Activated effector memory CD4-positive, alpha-beta T cell treated with Interleukin-2 at 50 U/mL for 16 hours (primary cell): ENCODE data around the gene DLEU7.

Source experiments
- DNase-seq: peaks from one replicate; pipeline ENCODE4 v3.0.0-alpha.2; 2020

The DLEU7 gene

GRCh38 chr13:50843257-50844083 is at the start of gene DLEU7:
TSS of gene DLEU7 (minus strand) at chr13:50843692. CDS start at chr13:50843646, 46 bp downstream.
- no peak for DNase-seq

- DNase-seq: peak; percentile 39
These were observed 48.9 kb upstream of the DLEU7 start for GRCh38 chr13:50892210-50892944.

- no peak for DNase-seq
These were observed 47.7 kb upstream of the DLEU7 start for GRCh38 chr13:50891206-50891605.

- DNase-seq: no peak
These were observed 45.8 kb upstream of the DLEU7 start for GRCh38 chr13:50889317-50889716.

- DNase-seq: no peak
These were observed 44.9 kb upstream of the DLEU7 start for GRCh38 chr13:50888362-50888761.

- no peak for DNase-seq
These were observed 43.7 kb upstream of the DLEU7 start for GRCh38 chr13:50887151-50887550.

- DNase-seq: no peak
These were observed 40.8 kb upstream of the DLEU7 start for GRCh38 chr13:50884265-50884664.

- DNase-seq: no peak
These were observed 40.2 kb upstream of the DLEU7 start for GRCh38 chr13:50883728-50884127.

- DNase-seq: no peak
These were observed 39.4 kb upstream of the DLEU7 start for GRCh38 chr13:50882816-50883435.

GRCh38 chr13:50873991-50874390 is 30.5 kb upstream of the DLEU7 start:
- DNase-seq: no peak

- no peak for DNase-seq
These were observed 30.0 kb upstream of the DLEU7 start for GRCh38 chr13:50873467-50873866.

- no peak for DNase-seq
These were observed 27.9 kb upstream of the DLEU7 start for GRCh38 chr13:50871405-50871804.

GRCh38 chr13:50867637-50867945 is 24.1 kb upstream of the DLEU7 start:
- no peak for DNase-seq

GRCh38 chr13:50866817-50867636 is 23.5 kb upstream of the DLEU7 start:
- no peak for DNase-seq

GRCh38 chr13:50864492-50864891 is 21.0 kb upstream of the DLEU7 start:
- DNase-seq: no peak

- no peak for DNase-seq
These were observed 12.2 kb upstream of the DLEU7 start for GRCh38 chr13:50855681-50856080.

GRCh38 chr13:50850445-50850844 is 7.0 kb upstream of the DLEU7 start:
- DNase-seq: no peak

GRCh38 chr13:50847501-50847900 is 4.0 kb upstream of the DLEU7 start:
- no peak for DNase-seq

- DNase-seq: no peak
These were observed 3.5 kb upstream of the DLEU7 start for GRCh38 chr13:50846861-50847475.

- DNase-seq: no peak
These were observed 1.7 kb upstream of the DLEU7 start for GRCh38 chr13:50845211-50845610.

- DNase-seq: no peak
These were observed 788 bp upstream of the DLEU7 start for GRCh38 chr13:50844084-50844875.

GRCh38 chr13:50842990-50843256 is 569 bp downstream of the DLEU7 start:
- no peak for DNase-seq
